HG02623 (cell line): ENCODE data around the gene CACNG7.
"Not testable (repeated sequence)": the region's sequence is repeated elsewhere in the genome, so short reads cannot be mapped to it uniquely, and the experiment has no call there.

Experiments
- ATAC-seq: cut with Tn5 transposase; IDR thresholded peaks from one replicate; pipeline ENCODE4 v1.9.1; 2021; ENCODE audit warnings: moderate library complexity; ENCODE audit not compliant: unreplicated experiment

The CACNG7 gene

DNA sequence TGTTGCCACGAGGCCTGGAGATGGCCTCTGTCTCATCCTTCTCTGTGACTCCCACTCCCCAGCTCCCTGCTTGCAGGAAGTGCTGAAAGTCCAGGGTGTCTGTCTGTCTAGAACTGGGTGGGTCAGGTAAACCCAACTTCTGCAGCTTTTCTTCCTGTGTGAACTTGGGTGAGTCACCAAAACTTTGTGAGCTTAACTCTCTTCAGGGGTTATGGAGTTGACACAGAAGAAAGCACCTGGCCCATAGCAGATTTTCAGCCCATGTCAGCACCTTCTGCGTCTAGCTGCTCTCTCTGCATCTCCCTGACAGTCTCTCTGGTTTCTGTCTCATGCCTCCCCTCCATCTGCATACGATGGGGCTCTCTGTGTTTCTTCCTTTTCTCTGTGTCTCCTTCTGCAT is 4.2 kb upstream of the CACNG7 start:
- ATAC-seq = no peak

DNA sequence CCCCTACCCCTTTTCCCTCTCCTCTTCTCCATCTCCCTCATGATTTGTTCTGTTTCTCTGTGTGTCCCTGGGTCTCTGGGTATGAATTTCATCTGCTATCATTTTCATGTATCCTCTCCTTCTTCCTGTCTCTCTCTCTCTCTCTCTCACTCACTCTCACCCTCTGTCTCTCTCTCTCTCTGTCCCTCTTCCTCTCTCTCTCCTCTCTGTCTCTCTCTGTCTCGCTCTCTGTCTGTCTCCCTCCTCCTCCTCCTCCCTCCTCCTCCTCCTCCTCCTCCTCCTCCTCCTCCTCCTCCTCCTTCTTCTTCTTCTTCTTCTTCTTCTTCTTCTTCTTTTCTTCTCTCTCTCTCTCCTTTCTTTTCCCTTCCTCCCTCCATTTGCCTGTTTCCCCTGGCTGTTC is 3.3 kb upstream of the CACNG7 start:
- ATAC-seq = no peak

DNA sequence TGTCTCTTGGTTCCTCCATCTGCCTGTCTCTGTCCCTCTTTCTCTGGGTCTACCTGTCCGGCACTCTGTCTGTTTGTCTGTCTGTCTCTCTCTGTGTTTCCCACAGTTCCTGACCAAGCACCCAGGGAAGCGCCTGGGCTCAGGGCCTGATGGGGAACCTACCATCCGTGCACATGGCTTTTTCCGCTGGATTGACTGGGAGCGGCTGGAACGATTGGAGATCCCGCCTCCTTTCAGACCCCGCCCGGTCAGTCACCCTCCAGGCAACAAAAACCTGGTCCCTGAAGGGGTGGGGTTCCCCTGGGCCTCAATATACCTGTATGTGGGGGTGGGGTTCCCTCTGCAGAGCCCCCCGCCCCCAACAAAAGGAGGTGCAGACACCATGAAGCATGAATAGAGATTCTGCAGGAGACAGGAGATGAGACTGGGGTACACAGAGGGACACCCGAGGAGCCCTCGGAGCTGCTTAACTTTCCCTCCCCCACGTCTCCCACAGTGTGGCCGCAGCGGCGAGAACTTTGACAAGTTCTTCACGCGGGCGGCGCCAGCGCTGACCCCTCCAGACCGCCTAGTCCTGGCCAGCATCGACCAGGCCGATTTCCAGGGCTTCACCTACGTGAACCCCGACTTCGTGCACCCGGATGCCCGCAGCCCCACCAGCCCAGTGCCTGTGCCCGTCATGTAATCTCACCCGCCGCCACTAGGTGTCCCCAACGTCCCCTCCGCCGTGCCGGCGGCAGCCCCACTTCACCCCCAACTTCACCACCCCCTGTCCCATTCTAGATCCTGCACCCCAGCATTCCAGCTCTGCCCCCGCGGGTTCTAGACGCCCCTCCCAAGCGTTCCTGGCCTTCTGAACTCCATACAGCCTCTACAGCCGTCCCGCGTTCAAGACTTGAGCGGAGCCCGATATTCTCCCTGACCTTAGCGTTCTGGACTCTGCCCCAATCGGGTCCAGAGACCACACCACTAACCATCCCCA is 2.6 kb upstream of the CACNG7 start:
- ATAC-seq = no peak

DNA sequence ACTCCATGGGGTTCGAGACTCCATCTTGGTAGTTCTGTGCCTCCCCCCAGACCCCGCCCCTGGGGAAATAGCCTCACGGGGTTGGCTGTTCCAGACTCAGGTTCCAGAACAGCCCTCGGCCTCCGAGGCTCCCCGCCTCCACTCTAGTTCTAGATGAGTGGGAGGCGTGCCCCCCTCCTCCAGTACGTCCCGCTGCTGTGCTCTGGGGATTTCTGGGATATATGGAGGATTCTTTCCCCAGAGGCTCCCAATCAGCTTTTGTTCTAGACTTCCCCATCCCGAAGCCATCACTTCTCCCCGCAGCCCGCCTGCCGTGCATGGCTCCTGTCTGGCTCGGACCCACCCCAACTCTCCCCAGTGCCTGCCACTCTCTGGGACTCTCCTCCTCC is 1.9 kb upstream of the CACNG7 start:
- no peak for ATAC-seq

- ATAC-seq = no peak
Observed at GRCh38 chr19:53907690-53908089, 1.4 kb upstream of the CACNG7 start.

DNA sequence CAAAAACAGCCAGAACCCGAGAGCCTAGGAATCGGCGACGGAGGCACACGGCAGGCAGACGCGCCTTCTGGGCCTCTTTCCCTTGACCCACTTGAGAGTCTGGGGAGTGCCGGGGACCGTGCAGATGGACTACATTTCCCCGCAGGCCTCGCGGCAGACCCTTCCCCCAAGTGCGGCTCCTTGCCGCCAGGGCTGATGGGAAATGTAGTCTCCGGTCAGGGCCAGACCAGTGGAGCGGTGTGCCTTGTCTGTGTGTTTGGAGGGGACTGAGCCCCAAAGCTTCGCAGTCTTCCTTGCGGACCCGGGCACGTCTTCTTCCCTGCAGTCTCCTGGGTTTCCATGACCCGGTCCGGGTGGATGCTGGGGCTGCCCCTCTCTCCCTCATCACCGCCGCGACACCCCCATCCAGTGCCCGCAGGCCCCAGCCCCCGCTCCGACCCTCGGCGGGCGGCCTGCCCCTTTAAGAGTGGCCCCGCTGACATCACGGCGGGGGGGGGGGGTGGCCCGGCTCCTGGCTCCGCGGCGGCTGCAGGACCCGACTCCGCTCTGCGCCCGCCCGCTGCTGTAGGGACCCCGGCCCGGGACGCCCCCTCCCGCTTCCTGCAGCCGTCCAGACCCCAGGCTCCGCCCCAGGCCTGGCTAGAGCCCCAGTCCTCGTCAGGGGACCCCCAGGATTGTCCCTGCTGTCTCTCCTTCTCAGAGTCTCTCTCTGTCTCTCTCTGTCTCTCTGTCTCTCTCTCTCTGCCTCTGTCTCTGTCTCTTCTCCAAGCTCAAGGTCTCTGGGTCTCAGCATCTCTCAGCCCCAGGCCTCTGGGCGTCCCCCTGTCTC is 758 bp upstream of the CACNG7 start:
- no peak for ATAC-seq

DNA sequence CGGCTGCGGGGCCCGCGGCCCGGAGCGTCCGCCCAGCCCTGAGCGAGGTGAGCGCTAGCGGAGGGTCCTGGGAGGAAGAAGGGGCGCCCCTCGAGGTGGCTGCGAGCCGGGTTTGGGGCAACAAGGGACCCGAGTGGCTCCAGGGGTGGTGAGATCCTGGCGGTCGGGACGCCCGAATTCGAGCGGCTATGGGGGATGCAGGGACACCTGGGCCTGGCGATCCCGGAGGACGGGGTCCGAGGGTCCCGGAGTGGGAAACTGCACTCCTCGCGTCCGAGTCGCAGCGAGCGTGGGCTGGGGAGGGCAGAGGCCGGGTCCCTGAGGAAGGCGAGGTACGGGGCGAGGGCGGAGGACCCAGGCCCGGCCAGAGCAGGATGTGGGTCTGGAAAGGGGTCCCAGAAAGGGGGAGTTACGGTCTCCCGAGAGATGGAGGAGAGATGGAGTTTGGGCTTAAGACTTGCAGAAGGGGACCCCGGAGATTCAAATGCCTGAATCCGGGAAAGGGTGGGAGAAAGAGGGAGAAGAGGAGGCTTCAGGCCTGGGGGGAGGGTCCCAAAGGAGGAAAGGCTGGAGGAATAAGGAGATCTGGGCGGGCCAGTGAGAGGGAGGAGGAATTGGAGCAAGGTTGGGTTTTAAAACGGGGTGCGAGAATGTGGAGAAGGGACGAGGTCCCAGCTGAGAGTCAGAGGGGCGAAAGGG is 542 bp downstream of the CACNG7 start:
- ATAC-seq = no peak

GRCh38 chr19:53910170-53910518 is 1.1 kb downstream of the CACNG7 start:
- no peak for ATAC-seq

GRCh38 chr19:53912653-53913052 is 3.6 kb downstream of the CACNG7 start:
- ATAC-seq = no peak

DNA sequence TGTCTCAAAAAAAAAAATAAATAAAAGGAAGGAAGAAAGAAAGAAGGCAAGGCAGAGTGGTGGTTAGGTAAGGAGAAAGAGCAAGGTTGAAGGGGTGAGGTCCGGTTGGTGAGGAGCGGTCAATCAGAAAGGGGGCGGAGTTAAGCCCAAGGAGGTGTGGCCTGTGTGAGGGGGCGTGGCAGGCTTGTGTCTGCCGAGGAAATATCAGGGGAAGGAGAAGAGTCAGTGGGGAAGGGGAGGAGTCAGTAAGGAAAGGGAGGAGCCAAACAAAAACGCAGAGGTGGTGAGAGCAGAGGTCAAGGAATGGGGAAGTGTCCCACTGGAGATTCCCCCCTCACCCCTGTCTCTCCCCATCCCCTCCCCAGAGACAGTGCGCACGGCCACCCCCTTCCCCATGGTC is 5.9 kb downstream of the CACNG7 start:
- ATAC-seq = no peak

DNA sequence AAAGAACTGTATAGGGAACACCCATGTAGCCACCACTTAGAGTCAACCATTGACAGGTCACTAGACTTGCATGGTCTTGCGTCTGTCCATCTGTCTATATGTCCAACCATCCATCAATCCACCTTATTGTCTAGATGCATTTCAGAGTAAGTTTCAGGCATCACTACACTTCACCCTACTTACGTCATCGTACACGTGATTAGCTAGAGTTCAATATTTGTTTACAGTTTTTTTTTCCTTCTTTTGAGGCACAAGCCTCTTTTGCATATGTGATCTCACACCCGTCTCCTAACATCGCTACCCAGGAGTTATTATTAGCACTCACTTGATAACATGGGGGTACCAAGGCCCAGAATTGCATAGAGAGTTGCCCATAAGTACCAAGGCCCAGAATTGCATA is 6.9 kb downstream of the CACNG7 start:
- no peak for ATAC-seq

- no peak for ATAC-seq
Observed at GRCh38 chr19:53917356-53917755, 8.3 kb downstream of the CACNG7 start.

- no peak for ATAC-seq
Observed at GRCh38 chr19:53927739-53928138, 18.7 kb downstream of the CACNG7 start.

- ATAC-seq = no peak
Observed at GRCh38 chr19:53936029-53936428, 27.0 kb downstream of the CACNG7 start.

GRCh38 chr19:53942001-53942786 is 33.1 kb downstream of the CACNG7 start:
- ATAC-seq = no peak

GRCh38 chr19:53944416-53944815 is 35.3 kb downstream of the CACNG7 start:
- ATAC-seq = no peak

DNA sequence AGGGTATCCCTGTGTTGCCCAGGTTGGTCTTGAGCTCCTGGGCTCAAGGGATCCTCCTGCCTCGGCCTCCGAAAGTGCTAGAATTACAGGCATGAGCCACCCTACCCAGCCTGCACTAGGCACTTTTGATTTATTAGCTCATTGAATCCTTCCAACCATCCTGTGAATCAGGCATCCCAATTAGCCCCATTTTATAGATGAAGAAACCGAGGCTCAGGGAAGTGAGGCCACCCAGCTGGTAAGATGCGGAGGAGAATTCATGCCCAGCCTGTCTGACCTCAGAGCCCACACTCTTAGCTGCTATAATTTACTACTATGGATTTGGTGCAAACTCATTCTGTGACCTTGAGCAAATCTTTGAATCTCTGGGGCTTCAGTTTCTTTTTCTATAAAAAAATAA is 35.9 kb downstream of the CACNG7 start:
- no peak for ATAC-seq

DNA sequence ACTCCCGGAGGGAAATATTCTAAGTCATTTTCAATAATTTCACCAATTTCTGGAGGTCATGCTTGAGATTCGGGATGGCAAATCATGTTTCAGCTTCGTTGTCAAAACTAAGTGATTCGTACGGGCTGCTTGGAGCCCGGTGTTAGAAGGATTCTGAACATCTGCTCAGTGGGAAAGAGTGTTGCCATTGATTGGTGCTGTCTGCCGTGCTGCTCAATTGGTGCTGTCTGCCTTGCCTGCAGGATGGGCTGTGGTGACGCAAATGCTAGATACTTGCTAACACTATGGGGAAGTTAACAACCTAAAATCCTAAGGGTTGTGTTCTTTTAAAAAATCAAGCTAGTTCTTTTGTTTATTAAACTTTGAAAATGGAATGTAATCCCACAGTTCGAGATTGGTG is 36.4 kb downstream of the CACNG7 start:
- no peak for ATAC-seq

DNA sequence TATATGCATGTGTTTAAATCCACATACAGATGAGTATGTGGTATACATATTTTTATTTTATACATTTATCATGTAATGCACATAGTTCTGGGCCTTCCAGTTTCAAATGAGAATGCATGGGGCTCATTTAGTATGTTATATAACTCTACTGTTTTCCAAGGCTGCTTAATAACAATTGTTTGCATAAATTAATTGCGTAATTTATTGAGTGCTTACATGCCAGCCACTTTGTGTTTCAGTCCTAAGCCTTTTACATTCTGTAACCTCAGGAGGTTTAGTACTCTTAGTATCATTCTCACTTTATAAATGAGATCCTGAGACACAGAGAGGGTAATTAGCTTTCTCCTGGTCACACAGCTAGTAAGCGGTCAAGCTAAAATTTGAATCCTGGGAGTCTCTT is 36.9 kb downstream of the CACNG7 start:
- ATAC-seq = no peak

DNA sequence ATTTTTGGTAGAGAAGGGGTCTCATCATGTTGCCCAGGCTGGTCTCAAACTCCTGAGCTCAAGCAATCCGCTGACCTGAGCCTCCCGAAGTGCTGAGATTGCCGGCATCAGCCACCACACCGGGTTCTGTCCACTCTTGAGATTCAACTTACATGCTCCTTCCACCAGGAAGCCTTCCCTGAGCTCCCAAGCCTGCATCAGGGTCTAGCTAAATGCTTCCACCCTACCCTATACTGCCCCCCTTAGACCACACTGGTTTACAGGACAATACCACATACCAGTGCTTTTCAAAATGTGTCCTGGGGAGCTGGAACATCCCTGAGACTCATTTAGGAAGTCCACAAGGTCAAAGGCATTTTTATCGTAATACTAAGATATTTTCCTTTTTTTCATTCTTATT is 38.5 kb downstream of the CACNG7 start:
- ATAC-seq = no peak

DNA sequence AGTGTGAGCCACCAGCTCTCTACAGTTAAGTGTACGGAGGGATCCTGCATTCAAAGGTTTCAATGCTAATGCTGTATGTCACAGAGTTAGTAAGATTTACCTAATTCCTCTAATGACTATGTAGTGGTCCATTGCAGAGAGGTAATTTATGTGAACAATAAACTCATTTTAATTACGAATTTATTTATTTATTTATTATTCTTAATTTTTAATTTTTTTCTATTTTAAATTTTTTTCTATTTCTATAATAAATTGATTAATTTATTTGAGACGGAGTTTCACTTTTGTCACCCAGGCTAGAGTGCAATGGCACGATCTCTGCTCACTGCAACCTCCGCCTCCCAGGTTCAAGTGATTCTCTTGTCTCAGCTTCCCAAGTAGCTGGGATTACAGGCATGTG is 39.5 kb downstream of the CACNG7 start:
- not testable (repeated sequence) for ATAC-seq
